ENCODE results near the gene SMIM24.
"Not testable (repeated sequence)": the region's sequence is repeated elsewhere in the genome, so short reads cannot be mapped to it uniquely, and the experiment has no call there.

SMIM24 gene

DNA sequence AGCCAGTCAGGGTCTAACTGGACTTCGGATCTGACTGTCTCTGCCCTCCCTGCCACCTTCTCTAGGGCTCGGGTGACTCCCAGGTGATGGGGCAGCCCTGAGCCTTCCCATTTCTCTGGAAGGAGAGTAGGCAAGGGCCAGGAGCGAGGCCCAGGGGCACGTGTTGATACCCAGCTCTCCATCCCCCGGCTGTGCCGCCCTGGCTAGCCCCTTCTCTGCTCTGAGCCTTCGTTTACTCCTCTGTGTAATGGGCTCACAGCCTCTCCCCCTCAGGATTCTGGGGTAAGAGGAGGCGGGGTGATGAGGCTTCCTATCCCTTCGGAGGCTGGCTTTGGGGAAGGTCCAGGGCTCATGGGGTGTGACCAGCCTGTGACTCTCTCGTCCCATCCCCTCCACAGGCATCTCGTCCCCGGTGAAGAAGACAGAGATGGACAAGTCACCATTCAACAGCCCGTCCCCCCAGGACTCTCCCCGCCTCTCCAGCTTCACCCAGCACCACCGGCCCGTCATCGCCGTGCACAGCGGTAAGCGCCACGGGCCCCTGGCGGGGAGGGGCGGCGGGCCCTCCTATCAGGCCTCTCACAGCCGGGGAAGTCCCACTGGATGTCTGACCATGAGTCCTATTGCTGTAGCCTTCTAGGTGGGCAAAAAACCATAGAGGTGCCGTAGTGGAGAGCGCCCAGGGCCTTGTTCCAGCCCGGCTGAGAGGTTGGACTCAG, 31.6 kb downstream of the SMIM24 start:
- no peak for DNase-seq (ENCODE audit: extremely low spot score)
- POLR2A ChIA-PET = interaction anchor here (0.6 to 0.7 kb wide), 2 partner anchors 18 to 45 kb away, joined by 5 to 6 read pairs; no protein-coding TSS in a partner anchor
- no peak for TF ChIP-seq CTCF (IDR thresholded peaks at IDR 0.05; ENCODE audit: control extremely low read depth, extremely low read depth, low read depth, missing control alignments)
- CTCF ChIA-PET = interaction anchor here (1.6 to 1.8 kb wide), 2 partner anchors 19 to 24 kb away, joined by 4 read pairs; no protein-coding TSS in a partner anchor

- CTCF ChIA-PET = interaction anchor here (1.2 to 2.6 kb wide), 2 partner anchors 18 to 54 kb away, joined by 3 to 11 read pairs; partner anchors contain the start of gene DOHH
- POLR2A ChIA-PET = interaction anchor here (0.6 kb wide), 1 partner anchor 9 kb away, joined by 3 read pairs; no protein-coding TSS in a partner anchor
These were observed 33.7 kb downstream of the SMIM24 start for GRCh38 chr19:3446657-3447056.

DNA sequence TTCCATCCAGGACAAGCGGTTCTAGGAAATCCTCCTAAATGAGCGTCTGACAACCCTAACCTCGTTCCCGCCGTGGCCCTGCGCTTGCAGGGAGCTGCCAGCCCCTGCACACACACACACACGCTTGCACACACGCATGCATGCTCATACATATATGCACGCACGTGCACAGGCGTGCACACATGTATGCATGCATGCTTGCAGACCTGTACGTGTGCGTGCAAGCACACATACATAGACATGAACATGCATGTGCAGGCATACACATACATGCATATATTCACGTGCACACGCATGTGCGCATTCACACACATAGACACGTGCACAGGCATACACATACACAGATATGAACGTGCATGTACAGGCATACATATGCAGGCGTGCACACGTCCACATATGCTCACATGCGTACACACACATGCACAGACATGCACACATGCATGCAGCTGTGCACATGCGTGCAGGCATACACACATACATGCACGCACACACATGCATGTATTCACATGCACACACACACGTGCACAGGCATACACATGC, 35.6 kb downstream of the SMIM24 start:
- TF ChIP-seq CTCF (IDR thresholded peaks at IDR 0.05; ENCODE audit: control extremely low read depth, extremely low read depth, low read depth, missing control alignments) = no peak
- DNase-seq (ENCODE audit: extremely low spot score) = no peak
- POLR2A ChIA-PET = no interaction called here
- CTCF ChIA-PET = interaction anchor here (2.6 kb wide), 1 partner anchor 16 kb away, joined by 11 read pairs; no protein-coding TSS in a partner anchor

More at GRCh38 chr19:3446657-3447056, 33.7 kb downstream of the SMIM24 start:
- DNase-seq (ENCODE audit: extremely low spot score) = not testable (repeated sequence)

DNA sequence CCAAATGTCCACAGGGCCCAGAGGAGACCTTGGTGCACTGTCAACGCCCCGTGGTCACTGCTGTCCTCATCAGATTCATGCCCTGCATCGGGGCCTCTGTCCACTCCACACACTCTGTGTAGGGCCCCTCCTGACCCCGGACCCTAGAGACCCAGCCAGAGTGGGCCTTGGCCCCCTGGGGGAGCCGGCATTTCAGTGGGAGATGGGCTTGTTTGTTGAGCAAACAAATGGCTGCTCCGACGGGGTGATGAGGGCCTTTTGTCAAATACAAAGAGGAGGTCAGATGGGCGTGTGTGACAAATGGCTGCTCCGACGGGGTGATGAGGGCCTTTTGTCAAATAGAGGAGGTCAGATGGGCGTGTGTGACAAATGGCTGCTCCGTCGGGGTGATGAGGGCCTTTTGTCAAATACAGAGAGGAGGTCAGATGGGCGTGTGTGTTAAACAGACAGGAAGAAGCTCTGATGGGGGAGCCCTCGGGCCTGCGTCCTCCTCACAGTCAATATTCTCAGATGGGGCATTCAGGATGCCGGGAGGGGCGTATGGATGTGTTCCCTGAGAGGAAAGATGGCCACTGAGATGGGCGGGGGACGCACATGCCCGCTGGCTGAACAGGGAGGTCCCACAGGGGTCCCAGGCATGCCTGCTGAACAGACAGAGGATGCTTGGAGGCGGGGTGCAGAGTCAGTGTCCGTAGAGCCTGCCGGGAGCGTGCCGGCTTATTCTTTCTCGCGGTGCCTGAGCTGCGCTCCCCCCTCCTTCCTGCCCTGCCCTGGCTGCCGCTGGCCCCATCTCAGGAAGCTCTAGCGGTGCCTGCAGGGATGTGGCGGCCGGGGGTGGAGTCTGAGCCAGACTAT, 36.3 kb downstream of the SMIM24 start:
- DNase-seq (ENCODE audit: extremely low spot score) = no peak
- POLR2A ChIA-PET = no interaction called here
- CTCF ChIA-PET = interaction anchor here (2.6 to 6.5 kb wide), 2 partner anchors 15 kb away, joined by 11 to 37 read pairs; no protein-coding TSS in a partner anchor

DNA sequence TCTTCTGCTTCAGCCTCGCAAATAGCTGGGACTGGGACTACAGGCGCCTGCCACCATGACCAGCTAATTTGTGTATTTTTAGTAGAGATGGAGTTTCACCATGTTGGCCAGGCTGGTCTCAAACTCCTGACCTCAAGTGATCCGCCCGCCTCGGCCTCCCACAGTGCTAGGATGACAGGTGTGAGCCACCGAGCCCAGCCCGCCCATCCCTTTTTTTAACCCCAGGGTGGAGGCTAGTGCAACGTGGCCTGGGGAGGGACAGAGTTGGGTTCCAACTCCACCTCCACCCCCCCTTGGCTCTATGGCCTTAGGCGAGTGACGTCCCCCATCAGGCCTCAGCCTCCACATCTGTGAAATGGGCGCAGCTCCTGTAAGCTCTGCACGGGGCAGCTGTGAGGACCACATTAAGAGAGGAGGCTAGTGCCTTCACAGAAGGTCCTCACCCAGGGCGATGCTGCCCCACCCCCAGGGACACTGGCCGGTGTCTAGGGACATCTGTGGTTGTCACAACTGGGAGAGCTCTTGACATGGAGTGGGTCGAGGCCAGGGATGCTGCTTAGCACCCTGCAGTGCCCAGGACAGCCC, 37.7 kb downstream of the SMIM24 start:
- TF ChIP-seq CTCF (IDR thresholded peaks at IDR 0.05; ENCODE audit: control extremely low read depth, extremely low read depth, low read depth, missing control alignments) = no peak
- DNase-seq (ENCODE audit: extremely low spot score) = no peak
- ChIA-PET CTCF (interaction anchor here (1.1 to 6.5 kb wide), 3 partner anchors 13 to 42 kb away, joined by 3 to 37 read pairs (median 4); no protein-coding TSS in a partner anchor), POLR2A (no interaction called here)

More for the DNA sequence above, 36.3 kb downstream of the SMIM24 start:
- no peak for TF ChIP-seq CTCF (IDR thresholded peaks at IDR 0.05; ENCODE audit: control extremely low read depth, extremely low read depth, low read depth, missing control alignments)

DNA sequence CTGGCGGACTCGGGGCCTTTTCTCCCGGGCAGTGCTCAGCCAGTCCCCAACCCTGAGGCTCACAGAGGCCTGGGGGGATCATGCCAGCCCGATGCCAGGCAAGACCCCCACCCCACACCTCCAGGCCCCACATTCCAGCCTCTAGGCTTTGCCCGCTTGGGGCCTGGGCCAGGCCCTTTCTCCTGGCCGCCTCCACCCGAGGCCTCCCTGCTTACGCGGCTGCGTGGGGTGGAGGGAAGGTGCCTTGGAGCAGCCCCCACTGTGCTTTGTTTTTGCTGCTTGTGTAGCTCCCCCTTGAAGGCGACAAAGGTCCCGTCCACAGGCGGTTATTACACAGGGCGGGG, 38.4 kb downstream of the SMIM24 start:
- no peak for DNase-seq (ENCODE audit: extremely low spot score)
- no peak for TF ChIP-seq CTCF (IDR thresholded peaks at IDR 0.05; ENCODE audit: control extremely low read depth, extremely low read depth, low read depth, missing control alignments)
- CTCF ChIA-PET = interaction anchor here (1.4 to 6.5 kb wide), 2 partner anchors 13 to 28 kb away, joined by 4 to 37 read pairs; no protein-coding TSS in a partner anchor
- POLR2A ChIA-PET = no interaction called here
